ENCODE measurements around the gene SPATA16. TPM values are rescaled to one million over a fixed set of nuclear protein-coding genes. Genes with fewer than 3 reads are reported as not detected.

SPATA16 gene
- total RNA-seq, 1 donor from 2014 or later = not detected

- intact Hi-C loops (cut with micrococcal nuclease) = no loop called here
- no peaks in the 10 kb centered on the region for H3K9me3 Mint-ChIP-seq
- no peak for DNase-seq
- H3K4me3 Mint-ChIP-seq = no peak overlapping the region
- no peaks in the 10 kb centered on the region for H3K27me3 Mint-ChIP-seq
- no peaks in the 10 kb centered on the region for H3K4me1 Mint-ChIP-seq
- no peaks in the 10 kb centered on the region for H3K36me3 Mint-ChIP-seq (ENCODE audit: low read depth)
- H3K27ac Mint-ChIP-seq = no peak overlapping the region
Observed at GRCh38 chr3:173006006-173006405, 135.0 kb downstream of the SPATA16 start.

GRCh38 chr3:173004681-173005080, 136.4 kb downstream of the SPATA16 start:
- Mint-ChIP-seq H3K27ac (no peak overlapping the region), H3K4me3 (no peak overlapping the region), H3K9me3 (no peaks in the 10 kb centered on the region), H3K36me3 (ENCODE audit: low read depth) (no peaks in the 10 kb centered on the region), H3K4me1 (no peaks in the 10 kb centered on the region), H3K27me3 (no peaks in the 10 kb centered on the region)
- DNase-seq = no peak
- intact Hi-C loops (cut with micrococcal nuclease) = no loop called here

- Mint-ChIP-seq H3K9me3 (no peaks in the 10 kb centered on the region), H3K4me3 (no peak overlapping the region), H3K4me1 (no peaks in the 10 kb centered on the region), H3K27ac (no peak overlapping the region), H3K36me3 (ENCODE audit: low read depth) (no peaks in the 10 kb centered on the region), H3K27me3 (no peaks in the 10 kb centered on the region)
- intact Hi-C loops (cut with micrococcal nuclease) = no loop called here
- DNase-seq = no peak
Observed at GRCh38 chr3:173003956-173004355, 137.1 kb downstream of the SPATA16 start.

- DNase-seq = no peak
- no peaks in the 10 kb centered on the region for H3K36me3 Mint-ChIP-seq (ENCODE audit: low read depth)
- H3K4me3 Mint-ChIP-seq = no peak overlapping the region
- H3K4me1 Mint-ChIP-seq = no peaks in the 10 kb centered on the region
- H3K27me3 Mint-ChIP-seq = no peaks in the 10 kb centered on the region
- no peak overlapping the region for H3K27ac Mint-ChIP-seq
- intact Hi-C loops (cut with micrococcal nuclease) = no loop called here
- no peaks in the 10 kb centered on the region for H3K9me3 Mint-ChIP-seq
Observed at GRCh38 chr3:173003471-173003870, 137.6 kb downstream of the SPATA16 start.

- H3K27ac Mint-ChIP-seq = no peak overlapping the region
- DNase-seq = no peak
- H3K27me3 Mint-ChIP-seq = no peaks in the 10 kb centered on the region
- intact Hi-C loops (cut with micrococcal nuclease) = no loop called here
- no peaks in the 10 kb centered on the region for H3K4me1 Mint-ChIP-seq
- no peaks in the 10 kb centered on the region for H3K36me3 Mint-ChIP-seq (ENCODE audit: low read depth)
- H3K4me3 Mint-ChIP-seq = no peak overlapping the region
- H3K9me3 Mint-ChIP-seq = no peaks in the 10 kb centered on the region
Observed at GRCh38 chr3:173001622-173002021, 139.4 kb downstream of the SPATA16 start.

GRCh38 chr3:173000553-173000952, 140.5 kb downstream of the SPATA16 start:
- no peaks in the 10 kb centered on the region for H3K9me3 Mint-ChIP-seq
- H3K27ac Mint-ChIP-seq = no peak overlapping the region
- intact Hi-C loops (cut with micrococcal nuclease) = no loop called here
- no peak for DNase-seq
- H3K4me1 Mint-ChIP-seq = no peaks in the 10 kb centered on the region
- H3K27me3 Mint-ChIP-seq = no peaks in the 10 kb centered on the region
- H3K36me3 Mint-ChIP-seq (ENCODE audit: low read depth) = no peaks in the 10 kb centered on the region
- no peak overlapping the region for H3K4me3 Mint-ChIP-seq

GRCh38 chr3:172993412-172993811, 147.6 kb downstream of the SPATA16 start:
- no peak overlapping the region for H3K27ac Mint-ChIP-seq
- intact Hi-C loops (cut with micrococcal nuclease) = no loop called here
- no peaks in the 10 kb centered on the region for H3K9me3 Mint-ChIP-seq
- H3K4me3 Mint-ChIP-seq = no peak overlapping the region
- H3K36me3 Mint-ChIP-seq (ENCODE audit: low read depth) = no peaks in the 10 kb centered on the region
- H3K27me3 Mint-ChIP-seq = no peaks in the 10 kb centered on the region
- DNase-seq = no peak
- H3K4me1 Mint-ChIP-seq = no peaks in the 10 kb centered on the region

GRCh38 chr3:172991424-172991996, 149.5 kb downstream of the SPATA16 start:
- H3K9me3 Mint-ChIP-seq = no peaks in the 10 kb centered on the region
- no peaks in the 10 kb centered on the region for H3K36me3 Mint-ChIP-seq (ENCODE audit: low read depth)
- no peak overlapping the region for H3K27ac Mint-ChIP-seq
- intact Hi-C loops (cut with micrococcal nuclease) = no loop called here
- no peaks in the 10 kb centered on the region for H3K27me3 Mint-ChIP-seq
- DNase-seq = no peak
- H3K4me3 Mint-ChIP-seq = no peak overlapping the region
- H3K4me1 Mint-ChIP-seq = no peaks in the 10 kb centered on the region

- H3K4me1 Mint-ChIP-seq = no peaks in the 10 kb centered on the region
- no peaks in the 10 kb centered on the region for H3K9me3 Mint-ChIP-seq
- no peak overlapping the region for H3K4me3 Mint-ChIP-seq
- no peaks in the 10 kb centered on the region for H3K27me3 Mint-ChIP-seq
- no peak overlapping the region for H3K27ac Mint-ChIP-seq
- intact Hi-C loops (cut with micrococcal nuclease) = no loop called here
- DNase-seq = no peak
- no peaks in the 10 kb centered on the region for H3K36me3 Mint-ChIP-seq (ENCODE audit: low read depth)
Observed at GRCh38 chr3:172989373-172989772, 151.7 kb downstream of the SPATA16 start.

- no peak for DNase-seq
- Mint-ChIP-seq H3K9me3 (no peaks in the 10 kb centered on the region), H3K27me3 (no peaks in the 10 kb centered on the region), H3K4me1 (no peaks in the 10 kb centered on the region), H3K4me3 (no peak overlapping the region), H3K36me3 (ENCODE audit: low read depth) (no peaks in the 10 kb centered on the region), H3K27ac (no peak overlapping the region)
- intact Hi-C loops (cut with micrococcal nuclease) = no loop called here
Observed at GRCh38 chr3:172987273-172987672, 153.8 kb downstream of the SPATA16 start.

- Mint-ChIP-seq H3K4me3 (no peak overlapping the region), H3K36me3 (ENCODE audit: low read depth) (no peaks in the 10 kb centered on the region), H3K27ac (no peak overlapping the region), H3K4me1 (no peaks in the 10 kb centered on the region), H3K9me3 (no peaks in the 10 kb centered on the region), H3K27me3 (no peaks in the 10 kb centered on the region)
- intact Hi-C loops (cut with micrococcal nuclease) = no loop called here
- DNase-seq = no peak
Observed at GRCh38 chr3:172984914-172985313, 156.1 kb downstream of the SPATA16 start.

GRCh38 chr3:172982736-172983364, 158.2 kb downstream of the SPATA16 start:
- intact Hi-C loops (cut with micrococcal nuclease) = no loop called here
- DNase-seq = no peak
- Mint-ChIP-seq H3K4me3 (no peak overlapping the region), H3K27ac (no peak overlapping the region), H3K9me3 (no peaks in the 10 kb centered on the region), H3K36me3 (ENCODE audit: low read depth) (no peaks in the 10 kb centered on the region), H3K27me3 (no peaks in the 10 kb centered on the region), H3K4me1 (no peaks in the 10 kb centered on the region)

GRCh38 chr3:172981407-172981983, 159.5 kb downstream of the SPATA16 start:
- Mint-ChIP-seq H3K9me3 (no peaks in the 10 kb centered on the region), H3K27ac (no peak overlapping the region), H3K4me1 (no peaks in the 10 kb centered on the region), H3K27me3 (no peaks in the 10 kb centered on the region), H3K36me3 (ENCODE audit: low read depth) (no peaks in the 10 kb centered on the region), H3K4me3 (no peak overlapping the region)
- DNase-seq = no peak
- intact Hi-C loops (cut with micrococcal nuclease) = no loop called here

- no peaks in the 10 kb centered on the region for H3K4me1 Mint-ChIP-seq
- no peak overlapping the region for H3K4me3 Mint-ChIP-seq
- no peaks in the 10 kb centered on the region for H3K36me3 Mint-ChIP-seq (ENCODE audit: low read depth)
- no peaks in the 10 kb centered on the region for H3K9me3 Mint-ChIP-seq
- H3K27ac Mint-ChIP-seq = no peak overlapping the region
- intact Hi-C loops (cut with micrococcal nuclease) = no loop called here
- DNase-seq = no peak
- no peaks in the 10 kb centered on the region for H3K27me3 Mint-ChIP-seq
Observed at GRCh38 chr3:172980849-172981248, 160.2 kb downstream of the SPATA16 start.

GRCh38 chr3:172977696-172978095, 163.3 kb downstream of the SPATA16 start:
- Mint-ChIP-seq H3K27me3 (no peaks in the 10 kb centered on the region), H3K4me1 (no peaks in the 10 kb centered on the region), H3K36me3 (ENCODE audit: low read depth) (no peaks in the 10 kb centered on the region), H3K27ac (no peak overlapping the region), H3K9me3 (no peaks in the 10 kb centered on the region), H3K4me3 (no peak overlapping the region)
- intact Hi-C loops (cut with micrococcal nuclease) = no loop called here
- DNase-seq = no peak
